GM19043 (cell line): ENCODE measurements around the gene TLL1.

Experiments used
- ATAC-seq: cut with Tn5 transposase; IDR thresholded peaks from one replicate; pipeline ENCODE4 v1.9.1; 2021; ENCODE audit warnings: low read depth; ENCODE audit not compliant: unreplicated experiment

TLL1 gene

GRCh38 chr4:166042510-166043055 is 169.5 kb downstream of the TLL1 start:
- no peak for ATAC-seq

DNA sequence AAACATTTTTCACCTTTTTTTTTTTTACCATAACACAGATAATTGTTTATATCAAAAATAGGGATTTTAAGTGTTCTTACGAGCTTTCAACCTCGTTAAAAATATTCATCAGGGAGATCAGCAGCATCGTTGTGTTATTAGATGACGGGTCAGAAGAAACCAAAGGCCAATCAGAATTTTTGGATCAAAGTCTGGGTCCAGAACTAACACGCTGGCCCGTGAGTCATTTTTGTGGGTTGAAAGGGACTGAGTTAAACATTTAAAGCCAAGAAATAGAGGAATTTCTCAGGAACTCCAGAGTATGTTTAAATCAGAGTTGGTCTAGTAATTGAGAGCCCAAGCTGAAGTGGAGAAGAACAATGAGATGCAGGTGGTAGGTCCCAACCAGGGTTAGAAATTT is 170.8 kb downstream of the TLL1 start:
- ATAC-seq: no peak

GRCh38 chr4:166044871-166045270 is 171.8 kb downstream of the TLL1 start:
- ATAC-seq: no peak

DNA sequence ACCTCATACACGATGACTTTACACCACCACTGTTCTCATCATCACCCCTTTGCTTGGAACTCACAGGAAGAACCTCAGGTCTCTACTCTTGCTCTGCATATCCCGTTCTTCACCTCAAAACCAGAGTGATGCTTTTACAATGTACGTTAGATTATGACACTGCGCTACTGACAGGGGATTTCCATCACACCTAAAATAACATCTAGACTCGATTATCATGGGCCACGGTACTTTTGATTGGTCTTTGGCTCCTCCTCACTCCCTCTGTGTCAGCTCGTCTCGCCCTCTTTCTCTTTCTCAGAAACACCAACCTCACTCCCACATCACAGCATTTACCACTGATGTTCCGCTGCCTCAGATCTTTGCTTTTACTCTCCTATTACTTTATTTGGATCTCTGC is 172.4 kb downstream of the TLL1 start:
- ATAC-seq: no peak

- no peak for ATAC-seq
These were observed 176.0 kb downstream of the TLL1 start for GRCh38 chr4:166049036-166049435.

DNA sequence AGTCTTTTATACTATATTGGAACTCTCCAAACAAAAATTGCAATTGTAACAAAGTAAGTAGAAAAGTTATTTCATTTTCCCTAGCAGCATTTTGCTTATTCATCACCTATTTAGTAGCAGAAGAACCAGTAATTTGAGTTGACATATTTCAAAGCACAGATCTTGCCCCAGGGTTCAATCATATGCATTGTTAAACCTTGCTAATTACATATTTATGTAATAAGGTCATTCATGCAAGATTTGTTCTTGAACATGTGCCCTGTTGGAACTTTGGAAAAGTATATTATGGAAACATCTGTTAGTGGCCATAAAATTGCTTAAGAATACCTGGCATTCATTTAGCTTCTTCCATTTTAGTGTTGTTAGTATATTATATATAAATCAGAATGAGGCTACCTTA is 191.7 kb downstream of the TLL1 start:
- ATAC-seq: no peak

- ATAC-seq: no peak
These were observed 192.3 kb downstream of the TLL1 start for GRCh38 chr4:166065324-166065723.

GRCh38 chr4:166066936-166067335 is 193.9 kb downstream of the TLL1 start:
- no peak for ATAC-seq

- no peak for ATAC-seq
These were observed 194.9 kb downstream of the TLL1 start for GRCh38 chr4:166067915-166068314.

GRCh38 chr4:166073783-166074182 is 200.7 kb downstream of the TLL1 start:
- no peak for ATAC-seq

GRCh38 chr4:166075599-166075998 is 202.6 kb downstream of the TLL1 start:
- ATAC-seq: no peak

DNA sequence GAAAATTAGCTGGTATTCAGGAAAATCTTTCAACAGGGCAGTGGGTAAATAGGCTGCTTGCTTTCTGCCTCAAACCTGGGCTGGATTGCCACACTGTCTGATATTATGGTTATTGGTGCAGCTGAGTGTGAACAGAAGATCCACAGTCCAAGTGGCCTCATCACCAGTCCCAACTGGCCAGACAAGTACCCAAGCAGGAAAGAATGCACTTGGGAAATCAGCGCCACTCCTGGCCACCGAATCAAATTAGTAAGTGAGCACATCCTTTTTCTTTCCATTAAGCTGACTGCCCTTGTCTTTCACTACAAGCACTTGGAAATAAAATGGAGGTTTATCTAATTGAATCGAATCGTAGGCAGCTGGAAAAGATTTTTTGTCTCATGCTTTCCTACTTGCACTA is 204.7 kb downstream of the TLL1 start:
- ATAC-seq: no peak

DNA sequence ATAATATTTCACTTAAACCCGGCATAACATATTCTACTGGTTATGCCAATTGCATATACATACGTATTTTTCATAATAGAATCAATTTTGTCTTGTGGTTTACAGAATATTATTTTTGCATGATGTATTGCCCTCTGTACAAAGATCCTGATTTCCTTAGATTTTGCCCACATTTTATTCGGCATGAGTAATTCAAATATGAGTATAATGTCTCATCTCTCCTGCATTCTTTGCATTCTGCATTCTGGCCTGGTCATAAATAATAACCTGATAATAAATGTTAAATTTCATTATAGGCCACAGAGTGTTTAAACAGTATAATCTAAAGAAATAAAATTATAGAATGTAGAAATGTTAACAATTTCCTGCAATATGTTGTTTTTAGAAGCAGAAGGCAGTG is 205.3 kb downstream of the TLL1 start:
- ATAC-seq: no peak

- ATAC-seq: no peak
These were observed 205.9 kb downstream of the TLL1 start for GRCh38 chr4:166078955-166079354.

GRCh38 chr4:166087569-166087968 is 214.5 kb downstream of the TLL1 start:
- ATAC-seq: no peak

GRCh38 chr4:166088576-166088975 is 215.5 kb downstream of the TLL1 start:
- ATAC-seq: no peak

- no peak for ATAC-seq
These were observed 218.1 kb downstream of the TLL1 start for GRCh38 chr4:166091146-166091545.

GRCh38 chr4:166091912-166092510 is 219.0 kb downstream of the TLL1 start:
- peak; percentile 63 for ATAC-seq

- no peak for ATAC-seq
These were observed 219.8 kb downstream of the TLL1 start for GRCh38 chr4:166092797-166093290.

GRCh38 chr4:166104623-166105022 is 231.6 kb downstream of the TLL1 start:
- ATAC-seq: no peak

GRCh38 chr4:166121897-166122296 is 248.9 kb downstream of the TLL1 start:
- ATAC-seq: no peak

DNA sequence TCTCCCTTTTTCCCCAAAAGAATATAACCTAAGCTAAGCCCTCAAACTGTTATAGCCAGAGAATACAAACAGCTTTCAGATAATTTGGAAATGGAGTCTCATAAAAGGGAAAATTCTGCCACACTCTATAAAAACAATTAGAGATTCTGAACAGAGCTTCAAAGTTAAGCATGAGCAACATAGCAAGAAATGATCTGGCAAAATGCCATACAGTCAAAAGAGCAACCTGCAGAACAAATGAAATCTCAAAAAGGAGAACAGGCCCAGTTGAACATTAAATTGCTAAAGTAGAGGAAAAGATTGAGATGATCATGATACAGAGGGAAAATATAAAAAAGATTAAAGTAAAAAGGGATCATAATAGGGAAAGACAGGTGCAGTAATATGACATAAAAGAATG is 250.5 kb downstream of the TLL1 start:
- no peak for ATAC-seq

DNA sequence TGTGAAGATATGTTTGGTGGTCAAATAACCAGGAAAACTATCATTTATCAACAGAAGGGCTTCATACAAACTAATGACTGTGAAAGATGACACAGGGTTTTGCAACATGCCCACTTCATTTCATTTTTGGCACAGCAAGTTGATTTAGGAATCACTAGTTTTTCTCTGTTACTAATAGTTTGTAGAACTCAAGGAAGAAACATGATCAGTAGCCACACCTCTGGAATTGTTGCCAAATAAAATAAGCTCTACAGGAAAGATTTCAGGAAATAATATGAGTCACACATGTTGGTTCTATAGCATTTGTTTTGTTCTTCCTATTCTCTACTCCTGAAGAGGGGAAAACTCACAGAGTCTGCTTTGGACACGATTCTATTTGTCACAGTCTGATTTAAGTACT is 255.4 kb downstream of the TLL1 start:
- ATAC-seq: no peak
